Central memory CD8-positive, alpha-beta T cell (primary cell): Measurements from ENCODE around the gene PCDH15.

Experiments used
- ATAC-seq: fragments of 150-1000 bp; cut with Tn5 transposase; replicated peaks from 2 replicates; pipeline ENCODE4 v1.10.0; 2022; ENCODE audit warnings: mild to moderate bottlenecking, moderate FRiP score, moderate number of reproducible peaks; ENCODE audit not compliant: poor library complexity, severe bottlenecking; ENCODE audit errors: extremely low read depth
- DNase-seq, 2 donors: peaks; one replicate each; pipeline ENCODE4 v3.0.0; 2021; ENCODE audit warnings: low spot score in 2 of 2
- H3K27ac Mint-ChIP-seq: one replicate; pipeline ENCODE4 v1.8.0; 2022; ENCODE audit warnings: low read depth, mild to moderate bottlenecking, moderate library complexity, mixed read lengths
- H3K27me3 Mint-ChIP-seq: one replicate; pipeline ENCODE4 v1.8.0; 2022; ENCODE audit warnings: mixed read lengths
- H3K36me3 Mint-ChIP-seq: one replicate; pipeline ENCODE4 v1.8.0; 2022; ENCODE audit warnings: mild to moderate bottlenecking, moderate library complexity, mixed read lengths; ENCODE audit not compliant: insufficient read depth
- H3K4me1 Mint-ChIP-seq: one replicate; pipeline ENCODE4 v1.8.0; 2022; ENCODE audit warnings: mixed read lengths
- H3K4me3 Mint-ChIP-seq: one replicate; pipeline ENCODE4 v1.8.0; 2022; ENCODE audit warnings: mild to moderate bottlenecking, moderate library complexity, mixed read lengths
- H3K9me3 Mint-ChIP-seq: one replicate; pipeline ENCODE4 v1.8.0; 2022; ENCODE audit warnings: mixed read lengths

The PCDH15 gene

GRCh38 chr10:53893061-53893460 is 908.0 kb downstream of the PCDH15 start:
- Mint-ChIP-seq H3K27me3 (no peaks in the 10 kb centered on the region), H3K9me3 (peaks cover 12% of the 10 kb centered on the region), H3K4me3 (no peak overlapping the region), H3K36me3 (no peaks in the 10 kb centered on the region), H3K27ac (no peak overlapping the region), H3K4me1 (no peaks in the 10 kb centered on the region)
- no peak for ATAC-seq
- no peak for DNase-seq

GRCh38 chr10:53886325-53887300 is 914.4 kb downstream of the PCDH15 start:
- no peak for ATAC-seq
- Mint-ChIP-seq H3K9me3 (peaks cover 7% of the 10 kb centered on the region), H3K36me3 (peaks cover 2% of the 10 kb centered on the region), H3K4me1 (no peaks in the 10 kb centered on the region), H3K27me3 (no peaks in the 10 kb centered on the region), H3K27ac (no peak overlapping the region), H3K4me3 (no peak overlapping the region)
- no peak for DNase-seq

- no peak overlapping the region for H3K4me3 Mint-ChIP-seq
- no peak overlapping the region for H3K27ac Mint-ChIP-seq
- no peak for DNase-seq
- H3K36me3 Mint-ChIP-seq: peaks cover 2% of the 10 kb centered on the region
- no peaks in the 10 kb centered on the region for H3K4me1 Mint-ChIP-seq
- peaks cover 21% of the 10 kb centered on the region for H3K9me3 Mint-ChIP-seq
- H3K27me3 Mint-ChIP-seq: no peaks in the 10 kb centered on the region
- no peak for ATAC-seq
Measured at GRCh38 chr10:53864846-53865245, 936.2 kb downstream of the PCDH15 start.

GRCh38 chr10:53852450-53853175 is 948.4 kb downstream of the PCDH15 start:
- no peak overlapping the region for H3K4me3 Mint-ChIP-seq
- H3K9me3 Mint-ChIP-seq: peaks cover 4% of the 10 kb centered on the region
- DNase-seq: no peak
- no peak for ATAC-seq
- H3K27me3 Mint-ChIP-seq: no peaks in the 10 kb centered on the region
- no peaks in the 10 kb centered on the region for H3K36me3 Mint-ChIP-seq
- no peak overlapping the region for H3K27ac Mint-ChIP-seq
- no peaks in the 10 kb centered on the region for H3K4me1 Mint-ChIP-seq

- Mint-ChIP-seq H3K27ac (no peak overlapping the region), H3K4me3 (no peak overlapping the region), H3K4me1 (no peaks in the 10 kb centered on the region), H3K9me3 (peaks cover 9% of the 10 kb centered on the region), H3K36me3 (no peaks in the 10 kb centered on the region), H3K27me3 (no peaks in the 10 kb centered on the region)
- DNase-seq (no peak), ATAC-seq (no peak)
Measured at GRCh38 chr10:53846809-53847208, 954.2 kb downstream of the PCDH15 start.

- no peak overlapping the region for H3K27ac Mint-ChIP-seq
- H3K4me1 Mint-ChIP-seq: no peaks in the 10 kb centered on the region
- ATAC-seq: no peak
- no peak overlapping the region for H3K4me3 Mint-ChIP-seq
- no peaks in the 10 kb centered on the region for H3K27me3 Mint-ChIP-seq
- no peak for DNase-seq
- peaks cover 6% of the 10 kb centered on the region for H3K9me3 Mint-ChIP-seq
- no peaks in the 10 kb centered on the region for H3K36me3 Mint-ChIP-seq
Measured at GRCh38 chr10:53843736-53844362, 957.2 kb downstream of the PCDH15 start.

GRCh38 chr10:53841483-53842145 is 959.4 kb downstream of the PCDH15 start:
- no peak for DNase-seq
- Mint-ChIP-seq H3K9me3 (peaks cover 9% of the 10 kb centered on the region), H3K4me3 (no peak overlapping the region), H3K4me1 (no peaks in the 10 kb centered on the region), H3K36me3 (peaks cover under 1% of the 10 kb centered on the region), H3K27me3 (no peaks in the 10 kb centered on the region), H3K27ac (no peak overlapping the region)
- ATAC-seq: no peak

GRCh38 chr10:53840653-53841052 is 960.4 kb downstream of the PCDH15 start:
- H3K27me3 Mint-ChIP-seq: no peaks in the 10 kb centered on the region
- H3K9me3 Mint-ChIP-seq: peaks cover 17% of the 10 kb centered on the region
- DNase-seq (no peak), ATAC-seq (no peak)
- no peak overlapping the region for H3K4me3 Mint-ChIP-seq
- peaks cover 2% of the 10 kb centered on the region for H3K36me3 Mint-ChIP-seq
- H3K27ac Mint-ChIP-seq: no peak overlapping the region
- no peaks in the 10 kb centered on the region for H3K4me1 Mint-ChIP-seq

GRCh38 chr10:53839440-53840039 is 961.5 kb downstream of the PCDH15 start:
- no peak for DNase-seq
- no peak for ATAC-seq
- peaks cover 2% of the 10 kb centered on the region for H3K36me3 Mint-ChIP-seq

GRCh38 chr10:53836638-53837037 is 964.4 kb downstream of the PCDH15 start:
- H3K27me3 Mint-ChIP-seq: no peaks in the 10 kb centered on the region
- H3K4me1 Mint-ChIP-seq: no peaks in the 10 kb centered on the region
- peaks cover 2% of the 10 kb centered on the region for H3K36me3 Mint-ChIP-seq
- peaks cover 12% of the 10 kb centered on the region for H3K9me3 Mint-ChIP-seq
- no peak overlapping the region for H3K4me3 Mint-ChIP-seq
- DNase-seq (no peak), ATAC-seq (no peak)
- no peak overlapping the region for H3K27ac Mint-ChIP-seq

More at GRCh38 chr10:53839440-53840039, 961.5 kb downstream of the PCDH15 start:
- no peaks in the 10 kb centered on the region for H3K4me1 Mint-ChIP-seq
- H3K27ac Mint-ChIP-seq: no peak overlapping the region
- peaks cover 18% of the 10 kb centered on the region for H3K9me3 Mint-ChIP-seq
- no peaks in the 10 kb centered on the region for H3K27me3 Mint-ChIP-seq
- no peak overlapping the region for H3K4me3 Mint-ChIP-seq

GRCh38 chr10:53833908-53834307 is 967.1 kb downstream of the PCDH15 start:
- DNase-seq (no peak), ATAC-seq (no peak)
- peaks cover 12% of the 10 kb centered on the region for H3K9me3 Mint-ChIP-seq
- no peak overlapping the region for H3K4me3 Mint-ChIP-seq
- peaks cover 2% of the 10 kb centered on the region for H3K36me3 Mint-ChIP-seq
- no peaks in the 10 kb centered on the region for H3K4me1 Mint-ChIP-seq
- H3K27me3 Mint-ChIP-seq: no peaks in the 10 kb centered on the region
- H3K27ac Mint-ChIP-seq: no peak overlapping the region

- Mint-ChIP-seq H3K36me3 (no peaks in the 10 kb centered on the region), H3K27ac (no peak overlapping the region), H3K4me3 (no peak overlapping the region), H3K27me3 (no peaks in the 10 kb centered on the region), H3K4me1 (no peaks in the 10 kb centered on the region), H3K9me3 (peaks cover 7% of the 10 kb centered on the region)
- no peak for ATAC-seq
- no peak for DNase-seq
Measured at GRCh38 chr10:53827261-53827660, 973.8 kb downstream of the PCDH15 start.
